Stimulated activated naive CD8-positive, alpha-beta T cell treated with anti-CD3 and anti-CD28 coated beads, Interleukin-15, Interleukin-2, amounts not matched to agents 100 U/mL and 50 U/mL, for 24 hours (primary cell): Measurements from ENCODE around the gene ERFL.

Experiments used
- ATAC-seq: fragments of 150-1000 bp; cut with Tn5 transposase; one replicate; pipeline ENCODE4 v1.10.0; 2021
- DNase-seq: peaks from one replicate; pipeline ENCODE4 v3.0.0; 2021

ERFL gene

DNA sequence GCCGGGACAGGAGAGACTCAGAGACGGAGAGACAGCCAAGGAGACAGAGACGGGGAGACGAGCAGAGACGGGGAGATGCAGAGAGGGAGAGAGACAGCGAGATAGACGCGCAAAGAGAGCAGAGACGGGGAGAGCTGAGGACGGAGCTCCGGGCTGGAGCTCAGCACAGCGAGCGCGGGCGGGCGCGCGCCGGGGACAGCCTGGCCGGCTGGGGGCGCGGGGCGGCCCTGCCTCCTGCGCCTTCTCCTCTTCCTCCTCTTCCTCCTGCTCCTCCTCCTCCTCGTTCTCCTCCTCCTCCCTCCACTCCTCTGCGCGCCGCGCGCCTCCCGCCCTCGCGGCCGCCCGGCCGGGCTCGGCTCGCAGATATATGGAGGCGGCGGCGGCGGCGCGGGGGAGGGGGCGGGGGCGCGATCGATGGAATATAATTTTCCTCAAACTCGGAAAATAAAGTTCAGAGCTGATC, at the start of gene ERFL:
ERFL (minus strand) TSS at position 229 of the 463 bp plus-strand sequence. CDS start 15,530 bp downstream, outside the sequence.
- ATAC-seq (peak; percentile 36), DNase-seq (no peak)

GRCh38 chr19:41977916-41978315, 49.7 kb upstream of the ERFL start:
- ATAC-seq (no peak), DNase-seq (no peak)

GRCh38 chr19:41974652-41975051, 46.4 kb upstream of the ERFL start:
- no peak for DNase-seq
- ATAC-seq: no peak

DNA sequence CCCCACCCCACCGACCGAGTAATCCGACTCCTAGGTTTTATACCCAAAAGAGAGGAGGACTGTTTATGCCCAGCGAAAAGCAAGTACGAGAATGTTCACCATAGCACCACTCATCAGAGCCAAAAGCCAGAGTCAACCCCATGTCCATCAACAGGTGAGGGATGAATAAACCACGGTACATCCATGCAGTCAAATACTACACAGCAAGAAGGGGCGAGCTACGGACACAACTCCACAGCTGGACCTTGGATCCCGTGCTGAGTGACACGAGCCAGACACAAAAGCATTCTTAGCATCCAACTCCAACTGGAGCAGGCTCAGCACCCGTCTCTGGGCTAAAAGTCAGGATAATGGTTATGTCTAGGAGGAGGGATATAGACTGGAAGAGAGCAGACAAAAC, 43.1 kb upstream of the ERFL start:
- ATAC-seq: no peak
- DNase-seq: no peak

- no peak for DNase-seq
- ATAC-seq: no peak
Measured at GRCh38 chr19:41969772-41970458, 41.7 kb upstream of the ERFL start.

- ATAC-seq (no peak), DNase-seq (no peak)
Measured at GRCh38 chr19:41968751-41969595, 40.7 kb upstream of the ERFL start.

GRCh38 chr19:41967054-41967783, 39.0 kb upstream of the ERFL start:
- DNase-seq (no peak), ATAC-seq (no peak)

DNA sequence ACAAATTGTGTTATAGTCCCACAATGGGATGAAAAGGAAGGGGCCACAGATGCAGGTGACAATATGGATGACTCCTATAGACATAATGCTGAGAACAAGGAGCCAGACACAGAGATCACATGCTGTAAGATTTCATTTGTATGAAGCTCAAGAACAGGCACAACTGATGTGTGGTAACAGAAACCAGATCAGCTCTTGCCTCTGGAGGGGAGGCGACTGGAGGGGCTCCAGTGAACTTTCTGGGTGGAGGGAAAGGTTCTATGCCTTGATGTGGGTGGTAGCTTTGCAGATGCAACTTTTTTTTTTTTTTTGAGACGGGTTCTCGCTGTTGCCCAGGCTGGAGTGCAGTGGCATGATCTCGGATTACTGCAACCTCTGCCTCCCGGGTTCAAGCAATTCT, 36.9 kb upstream of the ERFL start:
- no peak for DNase-seq
- no peak for ATAC-seq

- DNase-seq (no peak), ATAC-seq (no peak)
Measured at GRCh38 chr19:41960973-41961372, 32.7 kb upstream of the ERFL start.

GRCh38 chr19:41959056-41960053, 31.1 kb upstream of the ERFL start, which contains the start of gene RABAC1:
TSS of gene RABAC1 (minus strand) at chr19:41959321. CDS start at chr19:41959292, 29 bp downstream.
- DNase-seq (peak; percentile 90), ATAC-seq (peak; percentile 97)

GRCh38 chr19:41958367-41959055, 30.3 kb upstream of the ERFL start:
- ATAC-seq (peak; percentile 60), DNase-seq (peak; percentile 91)

DNA sequence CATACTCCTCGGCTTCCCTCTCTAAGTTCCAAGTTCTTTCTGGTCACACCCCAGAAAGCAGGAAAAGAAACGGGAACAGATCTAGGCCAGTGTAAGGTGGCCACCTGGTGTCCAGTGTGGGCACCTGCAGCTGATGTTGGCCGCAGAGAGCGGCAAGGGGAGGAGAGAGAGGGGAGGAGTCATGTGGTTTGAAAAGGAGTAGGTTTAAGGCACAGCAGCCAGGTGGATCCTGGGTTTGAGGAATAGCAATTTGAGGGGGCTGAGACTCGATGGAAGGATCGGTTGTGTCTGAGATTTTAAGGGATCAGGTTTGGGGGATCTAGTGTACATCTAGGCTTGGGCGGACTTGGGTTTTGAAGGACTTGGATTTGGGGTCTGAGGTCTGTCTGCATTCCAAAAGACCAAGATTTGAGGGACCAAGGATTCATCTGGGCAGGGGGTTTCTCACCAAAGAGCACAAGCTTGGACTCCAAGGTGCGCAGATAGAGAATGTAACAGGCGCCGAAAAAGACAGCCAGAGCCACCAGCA, 29.7 kb upstream of the ERFL start:
- peak; percentile 52 for DNase-seq
- ATAC-seq: no peak

DNA sequence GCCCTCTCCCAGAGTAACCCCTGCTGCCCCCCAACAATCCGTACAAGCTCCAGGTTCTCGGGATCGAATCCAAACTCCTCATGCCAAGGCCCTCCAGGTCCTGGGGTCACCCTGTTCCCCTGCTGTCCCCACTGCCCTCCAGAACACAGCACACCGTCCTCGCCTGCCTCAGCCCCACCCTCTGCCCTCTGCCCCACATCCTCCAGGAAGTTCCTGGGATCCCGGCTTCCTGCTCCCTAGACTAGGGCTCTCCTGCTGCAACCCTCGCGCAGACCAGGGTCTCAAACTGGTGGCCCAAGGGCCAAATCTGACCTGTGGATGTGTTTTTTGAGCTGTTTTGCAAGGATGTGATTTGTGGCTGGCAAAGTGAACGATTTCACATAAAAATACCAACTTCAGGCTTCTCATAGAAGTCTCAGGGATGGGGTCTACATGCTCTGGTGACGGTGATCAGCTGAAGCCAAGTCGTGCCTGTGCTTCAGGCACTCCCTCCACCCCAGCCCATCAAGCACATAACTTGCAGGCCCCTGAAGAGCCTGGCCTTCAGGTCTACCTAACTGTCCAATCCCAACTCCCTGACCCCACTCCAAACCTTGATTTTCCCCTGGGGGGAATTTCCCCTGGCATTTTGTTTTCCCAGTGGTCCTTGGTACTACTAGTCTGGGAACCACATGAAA, 29.1 kb upstream of the ERFL start:
- DNase-seq (no peak), ATAC-seq (no peak)

DNA sequence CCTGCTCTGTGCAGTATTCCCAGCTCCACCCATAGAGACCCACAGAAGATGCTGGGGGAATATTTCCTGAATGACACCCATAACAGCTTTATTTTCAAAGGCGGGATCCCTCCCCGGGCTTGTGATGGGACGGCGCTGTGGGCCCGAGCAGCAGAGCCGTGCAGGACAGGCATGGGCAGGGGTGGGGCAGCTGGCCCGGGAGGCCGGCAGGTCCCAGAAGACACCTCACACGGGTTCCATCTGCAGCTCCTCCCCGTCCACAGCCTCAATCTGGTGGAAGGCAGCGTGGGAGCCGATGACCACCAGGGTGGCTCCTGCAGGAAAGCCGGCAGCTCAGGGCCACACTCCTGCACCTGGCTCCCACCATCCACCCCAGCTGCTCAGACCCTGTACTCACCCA, 28.4 kb upstream of the ERFL start:
- ATAC-seq (no peak), DNase-seq (no peak)

- ATAC-seq (no peak), DNase-seq (no peak)
Measured at GRCh38 chr19:41955521-41955920, 27.3 kb upstream of the ERFL start.

GRCh38 chr19:41951686-41952172, 23.5 kb upstream of the ERFL start:
- ATAC-seq (peak; percentile 81), DNase-seq (peak; percentile 95)

- ATAC-seq: no peak
Measured at GRCh38 chr19:41947091-41947490, 18.8 kb upstream of the ERFL start.

GRCh38 chr19:41945135-41945766, 17.0 kb upstream of the ERFL start:
- DNase-seq (peak; percentile 91), ATAC-seq (peak; percentile 96)

More at GRCh38 chr19:41947091-41947490, 18.8 kb upstream of the ERFL start:
- DNase-seq: no peak

DNA sequence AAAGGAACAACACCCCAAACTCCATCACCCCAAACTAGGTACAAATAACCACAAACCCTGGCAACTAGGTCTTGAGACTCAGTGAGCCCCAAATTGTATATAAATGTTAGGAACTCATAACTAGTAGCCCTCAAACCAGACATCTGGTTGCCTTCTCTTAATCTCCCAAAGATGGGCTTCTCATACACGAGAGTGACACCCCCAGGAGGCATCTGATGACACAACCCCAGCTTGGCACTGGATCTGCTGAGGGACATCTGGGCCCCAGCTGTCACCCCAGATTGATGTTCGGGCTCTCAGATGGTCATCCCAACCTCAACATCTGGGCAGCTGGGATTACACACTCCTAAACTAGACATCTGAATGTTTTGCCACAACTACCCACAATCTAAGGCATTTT, 16.1 kb upstream of the ERFL start:
- ATAC-seq (no peak), DNase-seq (no peak)
